Stimulated activated CD4-positive, alpha-beta T cell treated with anti-CD3 and anti-CD28 coated beads, Interleukin-12 subunit alpha, Interleukin-12 subunit beta, amount 100 ng/mL, for 48 hours (primary cell): ENCODE data around the gene MCC.
"Not testable (repeated sequence)": the region's sequence is repeated elsewhere in the genome, so short reads cannot be mapped to it uniquely, and the experiment has no call there.

Experiments
- DNase-seq, 3 donors: peaks; one replicate each; pipeline ENCODE4 v3.0.0-alpha.2; 2020; ENCODE audit warnings: low read depth in 2 of 3, low spot score in 1 of 3

MCC gene

GRCh38 chr5:113089653-113090335, 398.5 kb downstream of the MCC start:
- DNase-seq = no peak

GRCh38 chr5:113087976-113088514, 400.2 kb downstream of the MCC start:
- DNase-seq = no peak

GRCh38 chr5:113085880-113086409, 402.3 kb downstream of the MCC start:
- DNase-seq = no peak

GRCh38 chr5:113085084-113085414, 403.2 kb downstream of the MCC start:
- no peak for DNase-seq

- no peak for DNase-seq
Observed at GRCh38 chr5:113084402-113085083, 403.7 kb downstream of the MCC start.

GRCh38 chr5:113083481-113083880, 404.8 kb downstream of the MCC start:
- no peak for DNase-seq

- DNase-seq = no peak
Observed at GRCh38 chr5:113082547-113082905, 405.7 kb downstream of the MCC start.

GRCh38 chr5:113081881-113082546, 406.2 kb downstream of the MCC start:
- no peak for DNase-seq

- no peak for DNase-seq
Observed at GRCh38 chr5:113081091-113081839, 407.0 kb downstream of the MCC start.

GRCh38 chr5:113076649-113077048, 411.6 kb downstream of the MCC start:
- not testable (repeated sequence) for DNase-seq

- no peak for DNase-seq
Observed at GRCh38 chr5:113075019-113075418, 413.2 kb downstream of the MCC start.

- DNase-seq = not testable (repeated sequence)
Observed at GRCh38 chr5:113073629-113074034, 414.6 kb downstream of the MCC start.

- no peak for DNase-seq
Observed at GRCh38 chr5:113071401-113071800, 416.9 kb downstream of the MCC start.

GRCh38 chr5:113070901-113071300, 417.4 kb downstream of the MCC start:
- no peak for DNase-seq

GRCh38 chr5:113068559-113068958, 419.7 kb downstream of the MCC start:
- no peak for DNase-seq

GRCh38 chr5:113067635-113068344, 420.5 kb downstream of the MCC start:
- DNase-seq = no peak

GRCh38 chr5:113065626-113066025, 422.6 kb downstream of the MCC start:
- no peak for DNase-seq

GRCh38 chr5:113064806-113065205, 423.4 kb downstream of the MCC start:
- no peak for DNase-seq

GRCh38 chr5:113063927-113064326, 424.3 kb downstream of the MCC start:
- DNase-seq = no peak

- no peak for DNase-seq
Observed at GRCh38 chr5:113062869-113063508, 425.3 kb downstream of the MCC start.
